H1 (cell line): Measurements from ENCODE around the gene TMEM225. TPM values are rescaled to one million over a fixed set of nuclear protein-coding genes. Genes with fewer than 3 reads are reported as not detected.

Source experiments
- CTCF ChIA-PET: fragments of 300-600 bp; sonication (Branson Sonifier 250); formaldehyde crosslinking; loops from one replicate; lab custom pipeline; 2021; ENCODE audit not compliant: partially characterized antibody; lab: Charles Lee
- POLR2A ChIA-PET: fragments of 300-600 bp; sonication (Branson Sonifier 250); formaldehyde crosslinking; loops from one replicate; lab custom pipeline; 2021; ENCODE audit warnings: inconsistent platforms; ENCODE audit not compliant: partially characterized antibody; lab: Charles Lee
- DNase-seq, 2 experiments: peaks; one replicate each; pipeline versions ENCODE4 v3.0.0 to v3.0.0-alpha.2; 2010 to 2022; ENCODE audit warnings: low spot score in 2 of 2, low read depth in 1 of 2, mixed read lengths in 1 of 2
- FAIRE-seq: peaks from 2 replicates; lab custom pipeline; 2011; peaks lifted over from hg19 to GRCh38; lab: Jason Lieb, UNC
- H2AFZ ChIP-seq: 2 replicates; pipeline ENCODE4 v1.8.1; 2012; ENCODE audit warnings: low read length, inconsistent platforms
- H2AK5ac ChIP-seq: 2 replicates; pipeline ENCODE4 v1.6.1; 2013; ENCODE audit warnings: low read depth, low read length
- H2BK120ac ChIP-seq: replicated peaks from 2 replicates; pipeline ENCODE3; 2013; ENCODE audit warnings: low read depth, low read length, inconsistent platforms
- H2BK12ac ChIP-seq: 2 replicates; pipeline ENCODE4 v1.6.1; 2013; ENCODE audit warnings: low read depth, low read length
- H2BK15ac ChIP-seq: 2 replicates; pipeline ENCODE4 v1.6.1; 2013; ENCODE audit warnings: low read length
- H2BK20ac ChIP-seq: 2 replicates; pipeline ENCODE4 v1.6.1; 2013; ENCODE audit warnings: low read length
- H2BK5ac ChIP-seq: 2 replicates; pipeline ENCODE4 v1.6.1; 2013; ENCODE audit warnings: low read depth, low read length
- H3K14ac ChIP-seq: 2 replicates; pipeline ENCODE4 v1.6.1; 2013; ENCODE audit warnings: inconsistent platforms; ENCODE audit not compliant: insufficient read length
- H3K18ac ChIP-seq: 2 replicates; pipeline ENCODE4 v1.6.1; 2013; ENCODE audit warnings: low read length; ENCODE audit errors: extremely low read depth
- H3K23ac ChIP-seq: 2 replicates; pipeline ENCODE4 v1.6.1; 2013; ENCODE audit warnings: inconsistent platforms; ENCODE audit not compliant: insufficient read length
- H3K23me2 ChIP-seq: 2 replicates; pipeline ENCODE4 v1.6.1; 2013; ENCODE audit warnings: low read depth, low read length
- H3K27ac ChIP-seq: 2 replicates; pipeline ENCODE4 v1.6.1; 2011; ENCODE audit warnings: low read depth, low read length, inconsistent platforms
- H3K27me3 ChIP-seq, 4 experiments: replicated peaks in 1 of 4; 1 replicate in 1 of 4; 2 replicates in 3 of 4; pipeline versions ENCODE4 v1.6.1 to v1.8.1; 2011 to 2013; ENCODE audit warnings: low read length in 3 of 4, mild to moderate bottlenecking in 3 of 4, inconsistent platforms in 2 of 4, mixed read lengths in 2 of 4, moderate library complexity in 1 of 4; ENCODE audit not compliant: control insufficient read depth in 3 of 4, insufficient read depth in 3 of 4; ENCODE audit errors: extremely low read depth in 1 of 4
- H3K36me3 ChIP-seq, 4 experiments: 2 replicates each; pipeline versions ENCODE4 v1.6.1 to v1.8.1; 2011 to 2013; ENCODE audit warnings: mild to moderate bottlenecking in 4 of 4, low read length in 3 of 4, moderate library complexity in 2 of 4, control low read depth in 1 of 4, inconsistent platforms in 1 of 4; ENCODE audit not compliant: insufficient read depth in 4 of 4, control insufficient read depth in 2 of 4
- H3K4ac ChIP-seq: replicated peaks from 2 replicates; pipeline ENCODE3; 2013; ENCODE audit warnings: low read length, low read depth, mixed read lengths, inconsistent platforms; ENCODE audit not compliant: insufficient read length
- H3K4me1 ChIP-seq, 4 experiments: replicated peaks in 1 of 4; 1 replicate in 1 of 4; 2 replicates in 3 of 4; pipeline versions ENCODE4 v1.6.1 to v1.8.1; 2011 to 2013; ENCODE audit warnings: low read length in 3 of 4, inconsistent platforms in 2 of 4, mixed read lengths in 1 of 4; ENCODE audit not compliant: insufficient read depth in 4 of 4, control insufficient read depth in 3 of 4
- H3K4me2 ChIP-seq, 2 experiments: 2 replicates each; pipeline versions ENCODE4 v1.6.1 to v1.8.1; 2011 to 2013; ENCODE audit warnings: low read depth in 2 of 2, low read length in 2 of 2, control low read depth in 1 of 2, inconsistent platforms in 1 of 2, mild to moderate bottlenecking in 1 of 2; ENCODE audit not compliant: insufficient read depth in 1 of 2
- H3K4me3 ChIP-seq, 4 experiments: fragments of 200-600, 300-600 bp in 1 of 4; sonication (generic), shearing (Covaris generic), sonication (Bioruptor Twin) in 1 of 4; 2 replicates each; pipeline versions ENCODE4 v1.5.1 to v1.8.1; 2011 to 2016; ENCODE audit warnings: low read length in 4 of 4, low read depth in 3 of 4, control low read depth in 2 of 4, inconsistent platforms in 2 of 4, mild to moderate bottlenecking in 2 of 4, mixed read lengths in 1 of 4, moderate library complexity in 1 of 4; ENCODE audit not compliant: insufficient read depth in 2 of 4; ENCODE audit errors: extremely low read depth in 1 of 4
- H3K56ac ChIP-seq: replicated peaks from 2 replicates; pipeline ENCODE3; 2013; ENCODE audit warnings: low read depth, mild to moderate bottlenecking, mixed read lengths, low read length, inconsistent platforms; ENCODE audit not compliant: insufficient read length
- H3K79me1 ChIP-seq: 2 replicates; pipeline ENCODE4 v1.6.1; 2013; ENCODE audit warnings: low read depth, low read length, control low read depth
- H3K79me2 ChIP-seq, 2 experiments: 2 replicates each; pipeline versions ENCODE4 v1.6.1 to v1.8.1; 2012 to 2013; ENCODE audit warnings: low read length in 2 of 2, mild to moderate bottlenecking in 2 of 2, inconsistent platforms in 1 of 2; ENCODE audit not compliant: insufficient read depth in 2 of 2, control insufficient read depth in 1 of 2
- H3K9ac ChIP-seq, 4 experiments: replicated peaks in 1 of 4; 1 replicate in 1 of 4; 2 replicates in 3 of 4; pipeline versions ENCODE4 v1.6.1 to v1.8.1; 2011 to 2013; ENCODE audit warnings: low read depth in 3 of 4, low read length in 3 of 4, control low read depth in 2 of 4, mild to moderate bottlenecking in 2 of 4, moderate library complexity in 2 of 4, inconsistent platforms in 1 of 4; ENCODE audit errors: extremely low read depth in 1 of 4
- H3K9me3 ChIP-seq, 2 experiments: 2 replicates each; pipeline versions ENCODE4 v1.6.1 to v1.8.1; 2012 to 2013; ENCODE audit warnings: mild to moderate bottlenecking in 2 of 2, moderate library complexity in 2 of 2, control low read depth in 1 of 2, inconsistent platforms in 1 of 2, low read depth in 1 of 2, low read length in 1 of 2, mixed read lengths in 1 of 2; ENCODE audit not compliant: insufficient read depth in 2 of 2
- H4K20me1 ChIP-seq, 2 experiments: replicated peaks in 1 of 2; 2 replicates each; pipeline versions ENCODE3 to v1.8.1; 2011 to 2013; ENCODE audit warnings: inconsistent platforms in 2 of 2, low read length in 2 of 2, mild to moderate bottlenecking in 1 of 2; ENCODE audit not compliant: insufficient read depth in 2 of 2, control insufficient read depth in 1 of 2
- H4K5ac ChIP-seq: 2 replicates; pipeline ENCODE4 v1.6.1; 2013; ENCODE audit warnings: low read length, low read depth, mixed read lengths, inconsistent platforms; ENCODE audit not compliant: insufficient read length
- H4K8ac ChIP-seq: 2 replicates; pipeline ENCODE4 v1.8.0; 2013; ENCODE audit warnings: mild to moderate bottlenecking, moderate library complexity, low read length, inconsistent platforms; ENCODE audit not compliant: insufficient read depth; ENCODE audit errors: extremely low read depth
- H4K91ac ChIP-seq: replicated peaks from 2 replicates; pipeline ENCODE3; 2013; ENCODE audit warnings: low read length, mixed read lengths, inconsistent platforms; ENCODE audit not compliant: insufficient read length
- CHD2 ChIP-seq: IDR thresholded peaks from 2 replicates; pipeline ENCODE4 v1.6.1; 2012; ENCODE audit warnings: low read length, improper control_type of control experiment
- CREB1 ChIP-seq: IDR thresholded peaks from 2 replicates; pipeline ENCODE4 v1.6.1; 2012; ENCODE audit warnings: inconsistent platforms
- EZH2 ChIP-seq: fragments of 200-600 bp; sonication (generic); IDR thresholded peaks from 2 replicates; pipeline ENCODE4 v1.7.1; 2012; ENCODE audit warnings: low read depth, mild to moderate bottlenecking, moderate library complexity, low read length, inconsistent platforms; ENCODE audit not compliant: severe bottlenecking
- GABPA ChIP-seq: IDR thresholded peaks from 2 replicates; pipeline ENCODE4 v1.6.1; 2011; ENCODE audit warnings: mild to moderate bottlenecking, low read length, moderate library complexity, borderline replicate concordance; ENCODE audit not compliant: insufficient read depth
- KDM1A ChIP-seq: fragments of 200-600, 300-600 bp; sonication (generic); IDR thresholded peaks from 2 replicates; pipeline ENCODE4 v1.7.1; 2016; ENCODE audit warnings: mild to moderate bottlenecking, low read length, borderline replicate concordance
- MAFK ChIP-seq: IDR thresholded peaks from 2 replicates; pipeline ENCODE4 v1.6.1; 2012; ENCODE audit warnings: low read depth, mild to moderate bottlenecking, improper control_type of control experiment, low read length
- NRF1 ChIP-seq: IDR thresholded peaks from 2 replicates; pipeline ENCODE4 v1.6.1; 2011; ENCODE audit warnings: mild to moderate bottlenecking, low read depth, low read length, improper control_type of control experiment
- SIX5 ChIP-seq: IDR thresholded peaks from 2 replicates; pipeline ENCODE4 v1.6.1; 2011; ENCODE audit warnings: mild to moderate bottlenecking, low read depth, low read length
- WGBS, 2 experiments: shearing (Covaris generic) in 1 of 2; methylation state at CpG; one replicate each; pipeline versions ENCODE4 v1.1.6 to v1.1.7; 2013 to 2015; ENCODE audit warnings: low lambda C conversion rate in 2 of 2, mixed read lengths in 2 of 2, inconsistent platforms in 1 of 2, low coverage in 1 of 2, missing lambda C conversion rate in 1 of 2; ENCODE audit not compliant: insufficient replicate concordance in 2 of 2, insufficient coverage in 1 of 2, insufficient read length in 1 of 2; ENCODE audit errors: extremely low coverage in 1 of 2, missing lambda C conversion rate in 1 of 2; 5-methylcytosine and 5-hydroxymethylcytosine counted together
- polyA plus RNA-seq, 7 experiments: library from polyadenylated mRNA; depleted of rRNA in 3 of 7; stranded (reverse) in 5 of 7; unstranded in 2 of 7; fragments of >200 nt in 5 of 7; fragments of 200-250 nt in 2 of 7; gene quantifications; 1 replicate in 5 of 7; 2 replicates in 1 of 7; 4 replicates in 1 of 7; pipeline versions ENCODE4 v1.2.1 to v1.2.3, GENCODE V29; 2011 to 2013; ENCODE audit warnings: missing spikeins in 2 of 7, mixed read lengths in 2 of 7
- total RNA-seq: library from RNA; stranded (reverse); fragmentation: NEBNext Ultra II Directional; extraction: Animal tissue kit (Norgen Biotek cat#: 25700); gene quantifications from 2 replicates; pipeline ENCODE4 v1.2.1, GENCODE V29; 2021
- TF ChIP-seq, protein P1 (sequence below), 3 experiments: IDR thresholded peaks; 1 replicate in 2 of 3; 2 replicates in 1 of 3; pipeline versions ENCODE4 v1.5.1 to v1.6.1; 2011; ENCODE audit warnings: low read length in 3 of 3, mild to moderate bottlenecking in 3 of 3, inconsistent platforms in 2 of 3, low read depth in 1 of 3, moderate library complexity in 1 of 3; ENCODE audit not compliant: insufficient read depth in 1 of 3; ENCODE audit errors: control extremely low read depth in 1 of 3

The TMEM225 gene
- total and polyA plus RNA-seq, 2 of the 8 experiments (the other 6 are each of a cell fraction or from before 2014, with no cell fraction given): not detected

DNA sequence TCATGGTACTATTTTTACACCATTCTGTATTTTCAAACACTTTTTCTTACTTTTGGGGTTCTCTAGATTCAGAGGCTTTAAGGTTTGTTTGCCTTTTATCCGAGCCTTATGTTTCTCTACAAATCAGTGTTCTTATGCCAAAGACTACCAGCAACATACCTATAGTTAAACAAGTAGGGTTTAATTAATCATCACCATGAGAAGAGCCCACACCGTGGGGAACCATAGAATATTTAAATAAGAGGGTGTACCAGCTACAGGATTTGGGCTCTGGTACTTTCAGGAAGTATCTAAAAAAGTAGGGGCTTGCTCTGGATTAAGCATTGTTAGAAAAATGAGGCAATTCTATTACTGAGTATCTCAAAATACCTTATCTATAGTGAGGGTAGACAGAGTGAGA, 25.7 kb downstream of the TMEM225 start:
- Histone ChIP-seq H4K5ac (no peak overlapping the region), H2BK5ac (no peak overlapping the region), H4K20me1 (no peaks in the 10 kb centered on the region), H3K23ac (no peak overlapping the region), H2AFZ (no peak overlapping the region), H3K23me2 (no peaks in the 10 kb centered on the region), H3K56ac (no peak overlapping the region), H3K4me2 (no peak overlapping the region), H3K18ac (no peak overlapping the region), H3K79me1 (no peaks in the 10 kb centered on the region), H4K8ac (no peak overlapping the region), H3K27me3 (no peaks in the 10 kb centered on the region), H3K9ac (no peak overlapping the region), H3K27ac (no peak overlapping the region), H3K4me1 (peaks cover 0 to 10% (median 9%) of the 10 kb centered on the region in 4 experiments; a peak in 4 of 7 replicates), H2BK20ac (no peak overlapping the region), H3K14ac (no peak overlapping the region), H3K9me3 (0 out of 4 replicates have a peak, but pooled peaks cover 5 to 6% of the 10 kb centered on the region in 2 experiments), H2BK120ac (no peak overlapping the region), H3K4me3 (no peak overlapping the region), H2AK5ac (no peak overlapping the region), H2BK15ac (no peak overlapping the region), H3K36me3 (no peaks in the 10 kb centered on the region), H4K91ac (no peak overlapping the region), H2BK12ac (no peak overlapping the region), H3K79me2 (no peaks in the 10 kb centered on the region), H3K4ac (no peak overlapping the region)
- FAIRE-seq: no peak
- POLR2A ChIA-PET: no interaction called here
- 30% methylated on average over 2 of the region's 2 CpGs; no CpG with 5 or more reads in 1 of the 2 experiments for WGBS, 2 experiments
- DNase-seq: no peak
- CTCF ChIA-PET: no interaction called here
- TF ChIP-seq, protein P1, sequence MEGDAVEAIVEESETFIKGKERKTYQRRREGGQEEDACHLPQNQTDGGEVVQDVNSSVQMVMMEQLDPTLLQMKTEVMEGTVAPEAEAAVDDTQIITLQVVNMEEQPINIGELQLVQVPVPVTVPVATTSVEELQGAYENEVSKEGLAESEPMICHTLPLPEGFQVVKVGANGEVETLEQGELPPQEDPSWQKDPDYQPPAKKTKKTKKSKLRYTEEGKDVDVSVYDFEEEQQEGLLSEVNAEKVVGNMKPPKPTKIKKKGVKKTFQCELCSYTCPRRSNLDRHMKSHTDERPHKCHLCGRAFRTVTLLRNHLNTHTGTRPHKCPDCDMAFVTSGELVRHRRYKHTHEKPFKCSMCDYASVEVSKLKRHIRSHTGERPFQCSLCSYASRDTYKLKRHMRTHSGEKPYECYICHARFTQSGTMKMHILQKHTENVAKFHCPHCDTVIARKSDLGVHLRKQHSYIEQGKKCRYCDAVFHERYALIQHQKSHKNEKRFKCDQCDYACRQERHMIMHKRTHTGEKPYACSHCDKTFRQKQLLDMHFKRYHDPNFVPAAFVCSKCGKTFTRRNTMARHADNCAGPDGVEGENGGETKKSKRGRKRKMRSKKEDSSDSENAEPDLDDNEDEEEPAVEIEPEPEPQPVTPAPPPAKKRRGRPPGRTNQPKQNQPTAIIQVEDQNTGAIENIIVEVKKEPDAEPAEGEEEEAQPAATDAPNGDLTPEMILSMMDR (IDR thresholded peaks at IDR 0.05; ENCODE audit: control extremely low read depth in 1 of 3, insufficient read depth in 1 of 3, low read depth in 1 of 3, low read length in 3 of 3): no peak
- no peak for TF ChIP-seq EZH2
- no peak for TF ChIP-seq GABPA
- TF ChIP-seq KDM1A: no peak
- TF ChIP-seq SIX5: no peak
- TF ChIP-seq CREB1: no peak
- TF ChIP-seq MAFK: no peak
- no peak for TF ChIP-seq CHD2
- TF ChIP-seq NRF1: no peak
